Activated naive CD8-positive, alpha-beta T cell treated with anti-CD3 and anti-CD28 coated beads, Interleukin-2, amount 10 ng/mL, durations not matched to agents 7 days and 5 days (primary cell): Measurements from ENCODE around the gene ECE1. TPM values are rescaled to one million over a fixed set of nuclear protein-coding genes. Genes with fewer than 3 reads are reported as not detected.
"Not testable (repeated sequence)": the region's sequence is repeated elsewhere in the genome, so short reads cannot be mapped to it uniquely, and the experiment has no call there.

ENCODE experiments used
- ATAC-seq: fragments of 150-1000 bp; cut with Tn5 transposase; one replicate; pipeline ENCODE4 v1.10.0; 2021; ENCODE audit warnings: low read depth, moderate library complexity
- POLR2A ChIA-PET: fragments of 350-600 bp; sonication (Branson Sonifier 250); formaldehyde crosslinking; loops from one replicate; lab custom pipeline; 2021; ENCODE audit warnings: antibody characterized with exemption; lab: Charles Lee
- DNase-seq: peaks from one replicate; pipeline ENCODE4 v3.0.0; 2021
- H3K27ac Mint-ChIP-seq: one replicate; pipeline ENCODE4 v1.8.0; 2022; ENCODE audit warnings: mild to moderate bottlenecking, mixed read lengths
- H3K27me3 Mint-ChIP-seq: one replicate; pipeline ENCODE4 v1.8.0; 2022; ENCODE audit warnings: mild to moderate bottlenecking, moderate library complexity, mixed read lengths
- H3K36me3 Mint-ChIP-seq: one replicate; pipeline ENCODE4 v1.8.0; 2021; ENCODE audit warnings: mild to moderate bottlenecking, mixed read lengths
- H3K4me1 Mint-ChIP-seq: one replicate; pipeline ENCODE4 v1.8.0; 2021; ENCODE audit warnings: mixed read lengths
- H3K4me3 Mint-ChIP-seq: one replicate; pipeline ENCODE4 v1.8.0; 2022; ENCODE audit warnings: mild to moderate bottlenecking, moderate library complexity, mixed read lengths
- H3K9me3 Mint-ChIP-seq: one replicate; pipeline ENCODE4 v1.8.0; 2021; ENCODE audit warnings: mixed read lengths
- total RNA-seq, 2 experiments: library from RNA; stranded (reverse); gene quantifications; one replicate each; pipeline ENCODE4 v1.2.3, GENCODE V29; 2021

ECE1 gene
- total RNA-seq, 2 experiments from 2014 or later, result 83.2 to 85.5 TPM

DNA sequence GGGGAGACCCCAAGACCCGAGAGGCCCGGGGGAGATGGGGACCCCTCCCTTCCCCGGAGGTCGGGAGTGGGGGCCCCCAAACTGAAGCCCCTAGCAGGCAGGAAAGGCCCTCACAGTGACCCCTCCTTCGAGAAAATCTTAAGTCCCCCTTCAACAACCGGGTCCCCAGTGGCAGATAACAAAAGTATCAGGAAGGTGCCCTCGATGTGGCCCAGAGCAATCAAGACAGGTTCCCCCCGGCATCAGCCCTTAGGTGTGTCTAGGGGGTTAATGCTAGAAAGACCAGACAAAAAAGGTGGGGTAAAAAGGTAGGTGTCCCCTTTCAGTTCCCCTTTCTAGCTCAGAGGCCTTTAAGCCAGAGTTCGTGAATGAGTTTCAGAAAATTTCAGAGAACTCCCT, 282 bp upstream of the ECE1 start:
- H3K27ac Mint-ChIP-seq, result peak overlapping the region; percentile 81
- POLR2A ChIA-PET, result interaction anchor here (0.6 to 5.3 kb wide), 2 partner anchors 32 to 53 kb away, joined by 3 to 80 read pairs; no protein-coding TSS in a partner anchor
- peak overlapping the region; percentile 88 for H3K4me3 Mint-ChIP-seq
- ATAC-seq (no peak), DNase-seq (peak; percentile 51)
- H3K36me3 Mint-ChIP-seq, result peaks cover 5% of the 10 kb centered on the region
- peaks cover 58% of the 10 kb centered on the region for H3K4me1 Mint-ChIP-seq
- H3K27me3 Mint-ChIP-seq, result no peaks in the 10 kb centered on the region
- no peaks in the 10 kb centered on the region for H3K9me3 Mint-ChIP-seq

DNA sequence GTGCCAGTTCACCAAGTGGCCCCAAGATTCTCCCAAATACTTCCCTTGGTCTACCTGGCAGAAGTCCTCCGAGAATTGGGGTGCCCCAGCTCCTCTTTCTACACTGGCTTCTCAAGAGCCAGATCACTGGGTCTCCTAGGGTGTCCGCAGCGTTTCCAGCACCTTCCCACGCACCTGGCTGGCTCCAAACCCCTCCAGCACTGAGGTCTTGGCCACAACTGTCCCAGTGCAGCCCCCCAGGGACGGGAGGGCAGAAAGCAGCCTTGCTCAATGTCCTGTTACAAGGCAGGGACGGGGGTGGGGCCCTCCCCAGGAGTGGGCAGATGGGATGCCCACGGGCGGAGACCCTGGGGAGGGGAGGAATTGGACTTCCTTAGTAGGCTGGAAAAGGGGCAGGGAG, 1.1 kb downstream of the ECE1 start:
- ATAC-seq, result no peak
- POLR2A ChIA-PET, result interaction anchor here (0.5 to 0.7 kb wide), 2 partner anchors 104 to 736 kb away, joined by 3 to 4 read pairs; no protein-coding TSS in a partner anchor

DNA sequence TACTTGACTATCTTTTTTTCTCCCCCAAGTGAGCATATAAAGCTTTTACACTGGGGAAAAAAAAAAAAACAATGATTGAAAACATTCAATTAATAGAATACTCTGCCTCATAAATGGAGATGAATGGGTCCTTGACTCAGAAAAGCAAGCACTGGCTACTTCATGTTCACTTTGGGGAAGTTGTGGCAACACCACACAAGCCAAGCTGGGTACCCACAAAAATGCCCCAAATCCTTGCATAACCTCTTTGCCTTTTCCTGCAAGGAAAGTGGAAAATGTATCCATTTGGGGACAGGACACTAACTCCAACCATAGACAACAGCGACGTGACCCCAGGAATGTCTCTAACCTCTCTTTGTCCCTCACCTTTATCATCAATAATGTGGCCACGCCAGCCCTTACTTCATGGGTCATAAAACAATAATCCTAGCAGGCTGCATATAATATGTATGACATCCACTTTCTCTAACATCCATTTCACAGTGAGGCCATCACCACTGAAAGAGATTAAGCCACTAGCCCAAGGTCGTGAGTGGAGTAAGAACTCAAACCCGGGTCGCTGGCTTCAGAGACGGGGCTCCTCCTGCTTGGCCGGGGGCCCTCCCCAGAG, 2.3 kb downstream of the ECE1 start:
- POLR2A ChIA-PET, result interaction anchor here (1.5 kb wide), 1 partner anchor 57 kb away, joined by 4 read pairs; no protein-coding TSS in a partner anchor
- no peaks in the 10 kb centered on the region for H3K27me3 Mint-ChIP-seq
- H3K27ac Mint-ChIP-seq, result no peak overlapping the region
- peaks cover 46% of the 10 kb centered on the region for H3K4me1 Mint-ChIP-seq
- DNase-seq (no peak), ATAC-seq (no peak)
- no peaks in the 10 kb centered on the region for H3K9me3 Mint-ChIP-seq
- peaks cover 12% of the 10 kb centered on the region for H3K36me3 Mint-ChIP-seq
- H3K4me3 Mint-ChIP-seq, result no peak overlapping the region

More for the DNA sequence above, 1.1 kb downstream of the ECE1 start:
- Mint-ChIP-seq H3K27ac (peak overlapping the region; percentile 79), H3K4me1 (peaks cover 51% of the 10 kb centered on the region), H3K27me3 (no peaks in the 10 kb centered on the region), H3K9me3 (no peaks in the 10 kb centered on the region), H3K4me3 (peak overlapping the region; percentile 86), H3K36me3 (peaks cover 7% of the 10 kb centered on the region)
- no peak for DNase-seq

DNA sequence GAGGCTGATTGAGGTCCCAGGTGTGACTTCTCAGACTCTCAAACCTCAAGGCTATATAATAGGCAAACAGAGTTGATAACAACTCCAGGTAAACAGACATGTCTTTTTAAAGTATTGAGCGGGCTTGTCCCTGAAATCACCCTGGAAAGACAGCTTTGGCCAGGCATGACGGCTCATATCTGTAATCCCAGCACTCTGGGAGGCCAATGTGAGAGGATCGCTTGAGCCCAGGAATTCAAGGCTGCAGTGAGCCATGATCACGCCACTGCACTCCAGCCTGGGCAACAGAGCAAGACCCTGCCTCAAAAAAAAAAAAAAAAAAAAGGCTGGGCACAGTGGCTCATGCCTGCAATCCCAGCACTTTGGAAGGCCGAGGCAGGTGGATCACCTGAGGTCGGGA, 4.9 kb downstream of the ECE1 start:
- DNase-seq, H3K27me3 Mint-ChIP-seq, H3K27ac Mint-ChIP-seq, ATAC-seq, H3K4me3 Mint-ChIP-seq, H3K9me3 Mint-ChIP-seq, POLR2A ChIA-PET: not testable (repeated sequence)
- Mint-ChIP-seq H3K36me3 (peaks cover 17% of the 10 kb centered on the region), H3K4me1 (peaks cover 37% of the 10 kb centered on the region)

DNA sequence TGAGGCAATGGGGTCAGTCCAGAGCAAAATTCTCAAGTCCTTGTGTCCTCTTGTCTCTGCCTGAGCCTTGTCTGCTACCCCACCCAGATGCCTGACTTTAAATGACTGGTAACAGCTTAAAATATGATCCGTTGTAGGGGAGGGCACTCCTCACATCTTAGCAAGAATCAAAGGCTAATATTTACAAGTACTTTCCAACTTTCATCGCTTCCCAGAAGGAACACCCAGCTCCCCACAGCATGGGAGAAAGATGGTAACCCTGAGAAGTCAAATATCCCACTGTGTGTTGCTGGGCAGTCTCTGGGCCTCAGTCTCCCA, 5.2 kb downstream of the ECE1 start:
- Mint-ChIP-seq H3K9me3 (no peaks in the 10 kb centered on the region), H3K27me3 (no peaks in the 10 kb centered on the region), H3K36me3 (peaks cover 20% of the 10 kb centered on the region), H3K4me3 (no peak overlapping the region), H3K4me1 (peaks cover 40% of the 10 kb centered on the region), H3K27ac (no peak overlapping the region)
- DNase-seq, result no peak
- POLR2A ChIA-PET, result no interaction called here
- ATAC-seq, result no peak

DNA sequence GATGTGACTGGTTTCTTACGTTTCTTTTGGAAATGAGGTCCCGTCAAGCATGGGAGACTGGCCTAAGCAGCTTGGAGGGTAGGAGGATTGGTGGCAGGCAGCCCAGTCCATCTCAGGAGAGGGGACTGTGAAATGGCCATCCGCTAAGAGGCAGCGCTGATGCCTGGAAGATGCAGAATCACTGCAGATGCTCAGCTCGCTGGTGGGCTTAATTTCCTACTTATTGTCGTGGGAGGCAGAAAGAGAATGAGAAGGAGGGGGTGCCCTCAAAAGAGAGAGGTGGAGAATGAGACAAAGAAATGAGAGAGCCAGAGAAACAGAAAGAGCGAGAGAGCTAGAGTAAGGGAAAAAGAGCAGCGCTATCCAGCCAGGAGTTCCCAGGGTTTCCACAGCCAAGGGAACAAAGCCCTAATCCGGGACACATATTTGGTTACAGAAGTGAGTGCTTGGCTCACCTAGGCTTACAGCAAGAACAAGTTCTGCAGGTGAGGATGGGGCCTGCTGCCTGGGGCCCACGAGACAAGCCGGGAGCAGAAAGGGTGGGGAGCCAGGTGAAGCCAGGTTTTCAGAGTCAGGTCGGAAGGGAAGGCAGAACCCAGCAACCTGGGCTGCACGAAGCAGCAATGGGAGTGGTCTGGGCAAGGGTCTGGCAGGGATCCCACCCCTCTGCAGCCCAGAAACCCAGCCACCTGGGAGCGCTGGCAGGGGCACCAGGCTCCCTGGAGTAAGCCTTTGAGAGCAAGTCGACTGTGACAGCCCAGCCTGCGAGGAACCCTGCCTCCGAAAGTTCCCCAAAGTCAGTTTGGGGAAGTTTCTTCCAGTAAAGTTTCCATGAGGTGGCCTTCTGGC, 5.8 kb downstream of the ECE1 start:
- H3K9me3 Mint-ChIP-seq, result no peaks in the 10 kb centered on the region
- H3K27ac Mint-ChIP-seq, result no peak overlapping the region
- H3K27me3 Mint-ChIP-seq, result no peaks in the 10 kb centered on the region
- H3K4me1 Mint-ChIP-seq, result peaks cover 44% of the 10 kb centered on the region
- H3K4me3 Mint-ChIP-seq, result no peak overlapping the region
- no peak for ATAC-seq
- DNase-seq, result no peak
- POLR2A ChIA-PET, result no interaction called here
- H3K36me3 Mint-ChIP-seq, result peaks cover 20% of the 10 kb centered on the region

DNA sequence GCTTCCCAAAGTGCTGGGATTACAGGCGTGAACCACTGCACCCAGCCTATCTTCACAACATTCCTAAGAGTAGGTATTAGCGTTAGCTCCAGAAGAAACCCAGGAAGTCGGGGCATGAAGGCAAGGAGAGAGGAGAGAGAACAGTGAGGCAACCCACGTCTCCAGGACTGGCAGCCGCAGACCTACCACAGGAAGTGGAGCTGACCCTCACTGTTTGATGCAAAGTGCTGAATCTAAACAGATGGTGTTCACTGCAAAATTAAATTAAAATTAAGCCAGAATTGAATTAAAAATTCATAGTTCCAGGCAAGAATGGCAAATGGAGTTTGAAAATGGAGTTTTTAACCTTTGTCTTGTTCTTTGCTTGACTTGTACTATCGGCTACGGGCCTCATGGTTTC, 6.7 kb downstream of the ECE1 start:
- POLR2A ChIA-PET, result no interaction called here
- ATAC-seq, result no peak
- Mint-ChIP-seq H3K4me1 (peaks cover 44% of the 10 kb centered on the region), H3K9me3 (no peaks in the 10 kb centered on the region), H3K27ac (no peak overlapping the region), H3K27me3 (no peaks in the 10 kb centered on the region), H3K36me3 (peaks cover 20% of the 10 kb centered on the region), H3K4me3 (no peak overlapping the region)
- no peak for DNase-seq

DNA sequence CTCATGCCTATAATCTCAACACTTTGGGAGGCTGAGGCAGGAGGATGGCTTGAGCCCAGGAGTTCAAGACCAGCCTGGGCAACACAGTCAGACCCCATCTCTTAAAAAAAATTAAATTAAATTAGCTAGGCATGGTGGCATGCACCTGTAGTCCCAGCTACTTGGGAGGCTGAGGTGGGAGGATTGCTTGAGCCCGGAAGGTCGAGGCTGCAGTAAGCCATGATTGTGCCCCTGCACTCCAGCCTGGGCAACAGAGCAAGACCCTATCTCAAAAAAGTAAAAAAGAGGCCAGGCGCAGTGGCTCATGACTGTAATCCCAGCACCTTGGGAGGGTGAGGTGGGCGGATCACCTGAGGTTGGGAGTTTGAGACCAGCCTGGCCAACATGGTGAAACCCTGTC, 8.2 kb downstream of the ECE1 start:
- ATAC-seq, POLR2A ChIA-PET, H3K27ac Mint-ChIP-seq, H3K4me3 Mint-ChIP-seq, H3K27me3 Mint-ChIP-seq, DNase-seq, H3K9me3 Mint-ChIP-seq: not testable (repeated sequence)
- Mint-ChIP-seq H3K36me3 (peaks cover 20% of the 10 kb centered on the region), H3K4me1 (peaks cover 42% of the 10 kb centered on the region)

DNA sequence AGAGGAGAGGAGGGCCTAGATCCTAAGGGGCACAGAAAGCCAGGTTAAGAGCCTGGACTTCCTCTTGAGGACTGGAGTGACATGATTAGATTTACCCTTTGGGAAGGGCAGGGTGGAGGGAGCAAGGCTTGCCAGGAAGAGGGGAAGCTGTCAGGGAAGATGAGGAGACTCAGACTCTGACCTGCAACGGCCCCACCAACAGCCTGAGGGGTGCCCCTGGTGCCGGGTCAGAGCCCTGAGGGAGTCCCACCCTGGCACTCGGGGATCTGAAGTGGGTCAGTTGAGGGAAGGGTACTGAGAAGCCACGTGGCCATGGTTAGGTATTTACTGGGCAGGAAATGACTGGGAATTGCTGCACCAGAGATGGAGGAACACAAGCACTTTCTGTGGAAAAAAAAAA, 9.8 kb downstream of the ECE1 start:
- Mint-ChIP-seq H3K27me3 (no peaks in the 10 kb centered on the region), H3K36me3 (peaks cover 20% of the 10 kb centered on the region), H3K4me1 (peaks cover 42% of the 10 kb centered on the region), H3K27ac (peak overlapping the region; percentile 93), H3K4me3 (peak overlapping the region; percentile 78), H3K9me3 (no peaks in the 10 kb centered on the region)
- POLR2A ChIA-PET, result interaction anchor here (1.0 to 2.5 kb wide), 6 partner anchors 13 to 65 kb away, joined by 3 to 17 read pairs (median 4); no protein-coding TSS in a partner anchor
- DNase-seq (no peak), ATAC-seq (no peak)

DNA sequence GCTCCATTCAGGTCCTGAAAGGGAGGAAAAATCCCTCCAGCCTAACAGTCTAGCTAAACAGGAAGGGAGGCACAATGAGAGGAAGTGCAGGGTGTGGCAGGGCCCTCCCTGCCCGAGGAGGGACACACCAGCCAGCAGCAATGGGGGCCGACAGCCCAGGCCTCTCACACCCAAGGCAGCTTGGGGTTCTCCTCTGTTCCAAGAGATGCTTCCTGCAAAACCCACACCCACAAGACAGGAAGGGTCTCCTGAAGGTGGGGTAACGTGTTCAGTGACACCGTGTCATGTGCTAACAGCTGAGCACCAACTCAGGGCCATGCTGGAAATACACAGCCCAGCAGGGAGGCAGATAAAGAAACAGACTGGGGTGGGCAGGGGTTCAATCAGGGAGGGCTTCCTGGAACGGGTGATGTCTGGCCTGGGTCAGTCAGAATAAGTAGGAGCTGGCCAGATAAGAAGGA, 10.2 kb downstream of the ECE1 start:
- peak; percentile 81 for ATAC-seq
- no peaks in the 10 kb centered on the region for H3K27me3 Mint-ChIP-seq
- peaks cover 20% of the 10 kb centered on the region for H3K36me3 Mint-ChIP-seq
- POLR2A ChIA-PET, result interaction anchor here (0.9 to 2.5 kb wide), 8 partner anchors 13 to 65 kb away, joined by 3 to 17 read pairs (median 3); no protein-coding TSS in a partner anchor
- peaks cover 40% of the 10 kb centered on the region for H3K4me1 Mint-ChIP-seq
- H3K27ac Mint-ChIP-seq, result peak overlapping the region; percentile 93
- peak overlapping the region; percentile 78 for H3K4me3 Mint-ChIP-seq
- H3K9me3 Mint-ChIP-seq, result no peaks in the 10 kb centered on the region
- DNase-seq, result no peak

DNA sequence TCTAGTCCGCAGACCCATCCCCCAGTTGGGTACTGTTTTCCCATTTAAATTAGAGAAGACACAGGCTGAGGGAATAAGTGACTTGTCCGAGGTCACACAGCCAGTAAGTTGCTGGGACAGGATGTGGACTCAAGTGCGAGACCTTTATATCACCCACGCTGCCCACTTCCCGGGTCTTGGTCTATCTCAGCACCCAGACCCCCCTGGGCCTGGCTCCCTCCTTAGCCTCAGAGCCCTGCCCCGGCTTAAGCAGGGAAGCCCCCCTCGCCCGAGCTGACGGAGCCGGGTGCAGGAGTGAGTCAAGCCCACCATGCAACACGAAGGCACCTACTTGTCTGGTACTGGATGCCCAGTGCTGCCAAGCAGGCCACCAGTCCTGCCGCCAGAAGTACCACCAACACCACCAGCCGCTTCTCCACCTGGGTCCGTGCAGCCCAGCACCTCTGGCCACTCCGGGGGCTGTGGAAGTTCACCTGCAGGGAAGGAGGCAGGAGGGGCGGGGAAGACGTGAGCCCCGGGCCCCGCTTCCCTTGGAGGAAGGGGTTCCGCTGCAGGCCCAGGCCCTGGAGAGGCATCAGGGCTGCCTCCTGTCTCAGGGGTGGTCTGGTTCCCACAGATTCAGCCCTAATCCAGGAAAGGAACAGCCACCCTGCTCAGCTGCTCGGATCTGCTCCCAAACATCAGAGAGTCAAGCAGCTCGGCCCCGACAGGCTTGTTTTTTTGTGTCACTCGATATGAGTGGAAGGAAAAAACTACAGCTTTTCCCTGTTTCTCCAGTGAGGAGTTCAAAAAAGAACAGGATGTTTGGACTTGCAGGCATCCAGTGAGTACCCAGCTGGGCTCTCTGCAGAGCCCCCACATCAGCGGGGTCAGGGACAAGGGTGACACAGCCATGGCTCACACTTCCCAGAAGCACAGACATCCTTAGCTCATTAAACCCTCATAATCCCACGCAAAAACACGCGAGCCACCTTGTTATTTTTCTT, 11.1 kb downstream of the ECE1 start:
- Mint-ChIP-seq H3K27ac (peak overlapping the region; percentile 93), H3K4me3 (peak overlapping the region; percentile 78), H3K4me1 (peaks cover 38% of the 10 kb centered on the region), H3K27me3 (no peaks in the 10 kb centered on the region), H3K36me3 (peaks cover 18% of the 10 kb centered on the region), H3K9me3 (no peaks in the 10 kb centered on the region)
- ATAC-seq (no peak), DNase-seq (no peak)
- POLR2A ChIA-PET, result interaction anchor here (0.9 to 2.5 kb wide), 7 partner anchors 14 to 66 kb away, joined by 3 to 17 read pairs (median 3); no protein-coding TSS in a partner anchor

DNA sequence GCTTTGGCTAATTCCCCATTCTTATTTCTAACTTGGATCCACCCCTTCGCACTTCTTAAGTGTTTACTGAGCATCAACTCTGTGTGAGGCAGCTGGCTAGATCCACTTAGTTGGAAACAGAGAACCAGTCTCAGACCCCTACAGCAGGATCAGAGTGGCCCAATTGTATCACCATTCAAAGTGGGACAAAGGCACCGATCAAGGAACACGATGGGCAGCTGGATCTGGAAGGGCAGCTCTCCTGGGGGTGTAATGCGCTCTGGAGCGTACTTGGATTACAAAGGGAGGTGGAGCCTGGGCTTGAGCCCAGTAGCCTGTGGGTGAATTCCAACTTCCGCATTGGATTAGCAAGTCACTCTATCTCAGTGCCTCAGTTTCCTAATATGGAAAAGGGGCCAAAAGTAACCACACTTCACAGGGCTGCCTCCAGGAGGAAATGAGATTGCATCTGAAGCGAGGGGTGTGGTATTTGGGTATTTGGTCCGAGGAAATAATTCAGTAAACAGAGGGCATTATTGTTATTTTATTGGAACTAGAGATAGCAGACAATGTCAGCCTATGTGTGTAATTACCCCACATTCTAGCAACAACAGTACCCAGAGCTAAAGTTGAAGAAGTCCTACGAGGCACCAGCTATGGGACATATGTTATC, 11.9 kb downstream of the ECE1 start:
- DNase-seq (no peak), ATAC-seq (no peak)
- H3K4me1 Mint-ChIP-seq, result peaks cover 33% of the 10 kb centered on the region
- H3K36me3 Mint-ChIP-seq, result peaks cover 14% of the 10 kb centered on the region
- POLR2A ChIA-PET, result interaction anchor here (2.5 kb wide), 1 partner anchor 67 kb away, joined by 11 read pairs; no protein-coding TSS in a partner anchor
- no peak overlapping the region for H3K4me3 Mint-ChIP-seq
- H3K27ac Mint-ChIP-seq, result no peak overlapping the region
- no peaks in the 10 kb centered on the region for H3K9me3 Mint-ChIP-seq
- H3K27me3 Mint-ChIP-seq, result no peaks in the 10 kb centered on the region
